Measurements from ENCODE around the gene SRRM4.
"Not testable (repeated sequence)": the region's sequence is repeated elsewhere in the genome, so short reads cannot be mapped to it uniquely, and the experiment has no call there.

The SRRM4 gene

GRCh38 chr12:119008691-119009221, 27.4 kb downstream of the SRRM4 start:
- FAIRE-seq, result no peak

GRCh38 chr12:119011231-119011630, 29.9 kb downstream of the SRRM4 start:
- no peak for FAIRE-seq

- FAIRE-seq, result no peak
Observed at GRCh38 chr12:119012179-119012578, 30.8 kb downstream of the SRRM4 start.

GRCh38 chr12:119013023-119013422, 31.7 kb downstream of the SRRM4 start:
- no peak for FAIRE-seq

DNA sequence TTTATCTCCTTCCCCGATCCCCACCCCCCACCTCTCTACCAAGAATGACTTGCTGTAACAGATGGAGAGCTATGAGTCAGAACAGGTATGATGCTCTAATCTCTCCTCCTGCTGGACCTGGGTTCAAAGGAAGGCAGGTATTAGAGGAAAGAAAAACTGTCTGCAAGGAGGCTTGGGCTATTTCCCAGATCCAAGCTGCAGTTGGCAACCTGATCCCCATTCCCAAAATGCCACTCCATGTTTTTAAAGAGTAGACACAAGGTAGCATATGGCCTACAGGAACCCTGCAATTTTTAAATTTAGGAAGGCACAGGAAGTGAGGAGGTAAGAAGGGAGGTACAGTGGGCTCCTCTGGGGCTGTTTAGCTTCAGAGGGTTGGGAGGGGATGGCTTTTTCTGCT, 33.0 kb downstream of the SRRM4 start:
- FAIRE-seq, result no peak

GRCh38 chr12:119016715-119017114, 35.4 kb downstream of the SRRM4 start:
- FAIRE-seq, result no peak

- FAIRE-seq, result no peak
Observed at GRCh38 chr12:119019166-119019565, 37.8 kb downstream of the SRRM4 start.

DNA sequence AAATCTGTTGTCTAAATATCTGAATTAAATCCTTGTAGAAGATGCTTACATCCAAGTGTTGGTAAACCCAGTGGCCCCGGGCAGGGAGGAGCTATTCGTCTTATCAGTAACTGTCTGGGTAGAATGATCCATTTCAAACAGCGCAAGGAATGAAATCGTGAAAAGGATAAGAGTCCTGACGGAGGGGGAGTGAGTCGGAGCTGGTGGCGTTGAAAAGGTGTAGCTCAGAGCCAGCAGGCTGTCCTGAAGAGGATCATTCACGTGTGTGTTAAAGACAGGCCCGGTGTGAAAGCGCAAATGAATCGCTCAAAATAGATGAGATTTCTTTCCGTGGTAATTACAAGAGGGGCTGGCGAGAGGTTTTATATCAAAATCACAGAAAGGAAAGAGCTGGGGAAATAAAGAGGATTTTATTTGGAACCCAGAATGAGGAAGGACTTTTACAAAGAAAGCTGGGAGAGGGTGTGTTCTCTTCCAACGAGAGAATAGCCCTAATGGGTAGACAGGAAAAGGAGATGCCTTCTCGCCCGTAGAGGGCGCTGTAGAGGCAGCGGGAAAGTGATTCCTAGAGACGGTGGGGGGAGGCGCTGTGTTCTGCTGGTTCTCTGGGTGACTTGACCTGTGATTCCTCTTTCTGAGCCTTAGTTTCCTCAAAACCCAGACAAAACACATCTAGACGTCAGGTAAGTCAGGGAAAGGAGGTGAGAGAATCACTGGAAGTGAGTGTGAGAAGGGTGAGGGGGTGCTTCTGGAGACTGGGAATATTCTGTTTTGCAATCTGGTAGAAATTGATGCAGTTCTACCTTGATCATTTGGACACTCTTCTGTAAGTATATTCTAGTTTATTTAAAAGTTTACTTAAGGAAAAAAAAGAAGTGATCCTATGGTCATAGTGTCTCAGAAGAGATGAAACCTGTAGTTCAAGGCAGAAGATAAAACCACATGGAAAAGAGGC, 39.3 kb downstream of the SRRM4 start:
- no peak for FAIRE-seq

GRCh38 chr12:119024356-119024755, 43.0 kb downstream of the SRRM4 start:
- FAIRE-seq, result no peak

- FAIRE-seq, result no peak
Observed at GRCh38 chr12:119025786-119026185, 44.4 kb downstream of the SRRM4 start.

DNA sequence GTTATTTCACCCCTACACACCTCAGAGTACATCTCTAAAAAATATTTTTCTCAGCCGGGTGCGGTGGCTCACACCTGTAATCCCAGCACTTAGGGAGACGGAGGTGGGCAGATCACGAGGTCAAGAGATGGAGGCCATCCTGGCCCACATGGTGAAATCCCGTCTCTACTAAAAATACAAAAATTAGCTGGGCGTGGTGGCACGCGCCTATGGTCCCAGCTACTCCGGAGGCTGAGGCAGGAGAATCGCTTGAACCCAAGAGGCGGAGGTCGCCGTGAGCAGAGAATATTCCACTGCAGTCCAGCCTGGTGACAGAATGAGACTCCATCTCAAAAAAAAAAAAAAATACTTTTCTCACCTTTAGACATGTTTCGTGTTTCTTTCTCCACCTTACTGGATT, 52.0 kb downstream of the SRRM4 start:
- FAIRE-seq, result not testable (repeated sequence)

DNA sequence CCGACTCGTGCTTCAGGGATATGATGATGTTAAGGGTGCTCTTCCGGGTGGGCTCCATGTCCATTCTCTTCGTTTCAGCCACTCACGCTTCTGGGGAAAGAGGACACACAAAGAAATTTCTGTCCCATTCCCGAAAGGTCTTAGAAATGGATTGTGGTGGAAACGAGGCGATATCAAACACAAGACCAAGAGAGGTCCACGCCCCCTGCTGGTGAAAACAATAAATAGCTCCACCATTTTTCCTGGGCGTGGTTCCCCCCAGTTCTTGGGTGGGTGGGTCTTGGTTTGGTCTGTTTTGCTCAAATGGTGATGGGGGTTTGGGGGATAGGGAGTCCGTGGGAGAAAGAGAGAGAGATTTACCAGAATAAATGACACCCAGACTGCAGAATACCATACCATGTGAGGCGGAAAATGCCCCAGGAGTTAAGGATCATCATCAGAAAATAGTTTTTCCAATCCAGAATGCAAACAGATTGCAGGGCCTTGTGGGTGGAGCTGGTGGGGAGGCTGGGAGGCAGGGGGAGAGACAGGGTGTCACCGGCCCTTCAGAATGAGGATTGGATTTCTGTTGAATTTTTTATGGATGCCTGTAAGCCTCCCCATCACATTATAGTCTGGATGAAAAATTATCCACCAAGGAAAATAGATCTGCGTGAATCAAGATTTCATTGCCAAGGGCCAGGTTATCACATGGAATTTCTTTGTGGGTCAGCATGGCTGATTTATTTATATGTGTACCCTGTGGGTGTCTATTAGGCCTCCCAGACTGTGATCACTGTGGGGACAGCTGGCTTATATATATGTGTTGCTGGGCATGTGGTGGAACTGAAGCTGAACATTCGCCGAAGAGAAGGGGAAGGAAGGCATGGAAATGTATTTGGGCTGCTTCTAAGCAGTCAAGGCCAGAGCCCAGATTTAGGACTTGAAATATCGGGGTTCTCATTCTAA, 55.8 kb downstream of the SRRM4 start:
- FAIRE-seq, result no peak

DNA sequence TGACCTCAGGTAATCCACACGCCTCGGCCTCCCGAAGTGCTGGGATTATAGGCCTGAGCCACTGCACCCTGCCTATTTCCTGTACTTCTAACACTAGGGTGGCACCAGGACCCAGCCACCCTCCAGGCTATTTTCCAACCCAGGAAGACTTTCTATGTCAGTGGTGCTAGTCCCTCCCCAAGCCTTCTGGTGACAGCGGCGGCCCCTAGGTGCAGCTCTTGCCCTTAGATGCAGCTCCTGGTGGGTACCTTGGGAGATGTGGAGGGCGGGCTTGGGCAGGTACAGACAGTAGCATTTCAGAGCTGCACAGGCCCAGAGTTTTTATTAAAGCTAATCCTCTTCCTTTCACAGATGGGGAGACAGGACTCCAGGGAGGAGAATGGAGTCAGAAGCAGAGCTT, 62.8 kb downstream of the SRRM4 start:
- no peak for FAIRE-seq

DNA sequence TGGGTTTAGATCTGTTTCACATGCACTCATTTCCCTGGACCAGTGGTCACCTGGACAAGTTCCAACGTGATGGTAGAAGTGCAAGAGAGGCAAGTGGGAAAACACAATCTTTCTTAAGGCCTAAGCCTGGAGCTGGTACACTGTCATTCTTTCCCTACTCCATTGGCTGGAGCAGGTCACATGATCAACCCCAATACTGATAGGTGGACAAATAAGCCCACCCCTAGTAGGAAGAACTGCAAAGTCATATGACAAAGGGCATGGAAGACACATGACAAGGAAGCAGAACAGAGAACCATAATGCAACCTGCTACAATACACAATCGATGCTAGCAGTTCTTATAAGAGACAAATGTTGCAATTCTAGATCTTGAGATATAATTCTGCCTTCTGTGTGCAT, 66.3 kb downstream of the SRRM4 start:
- no peak for FAIRE-seq

DNA sequence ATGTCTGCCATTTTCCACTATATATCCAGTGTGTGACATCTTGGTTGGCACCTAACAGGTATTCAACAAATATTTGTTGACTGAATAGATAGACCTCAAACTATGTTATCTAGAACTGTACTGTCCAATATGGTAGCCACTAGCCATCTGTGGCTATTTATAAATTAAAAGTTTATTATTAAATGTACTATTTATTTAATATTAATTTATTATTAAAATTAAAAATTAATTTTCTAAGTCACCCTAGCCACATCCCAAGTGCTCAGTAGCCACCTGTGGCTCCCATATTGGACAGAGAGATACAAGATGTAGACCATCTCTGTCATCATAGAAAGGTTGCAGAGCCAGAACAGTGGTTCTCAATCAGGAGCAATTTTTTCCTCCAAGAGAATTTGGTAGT, 69.3 kb downstream of the SRRM4 start:
- FAIRE-seq, result no peak

- FAIRE-seq, result no peak
Observed at GRCh38 chr12:119051474-119051873, 70.1 kb downstream of the SRRM4 start.

- FAIRE-seq, result no peak
Observed at GRCh38 chr12:119052001-119052400, 70.7 kb downstream of the SRRM4 start.

GRCh38 chr12:119055977-119056376, 74.6 kb downstream of the SRRM4 start:
- no peak for FAIRE-seq

DNA sequence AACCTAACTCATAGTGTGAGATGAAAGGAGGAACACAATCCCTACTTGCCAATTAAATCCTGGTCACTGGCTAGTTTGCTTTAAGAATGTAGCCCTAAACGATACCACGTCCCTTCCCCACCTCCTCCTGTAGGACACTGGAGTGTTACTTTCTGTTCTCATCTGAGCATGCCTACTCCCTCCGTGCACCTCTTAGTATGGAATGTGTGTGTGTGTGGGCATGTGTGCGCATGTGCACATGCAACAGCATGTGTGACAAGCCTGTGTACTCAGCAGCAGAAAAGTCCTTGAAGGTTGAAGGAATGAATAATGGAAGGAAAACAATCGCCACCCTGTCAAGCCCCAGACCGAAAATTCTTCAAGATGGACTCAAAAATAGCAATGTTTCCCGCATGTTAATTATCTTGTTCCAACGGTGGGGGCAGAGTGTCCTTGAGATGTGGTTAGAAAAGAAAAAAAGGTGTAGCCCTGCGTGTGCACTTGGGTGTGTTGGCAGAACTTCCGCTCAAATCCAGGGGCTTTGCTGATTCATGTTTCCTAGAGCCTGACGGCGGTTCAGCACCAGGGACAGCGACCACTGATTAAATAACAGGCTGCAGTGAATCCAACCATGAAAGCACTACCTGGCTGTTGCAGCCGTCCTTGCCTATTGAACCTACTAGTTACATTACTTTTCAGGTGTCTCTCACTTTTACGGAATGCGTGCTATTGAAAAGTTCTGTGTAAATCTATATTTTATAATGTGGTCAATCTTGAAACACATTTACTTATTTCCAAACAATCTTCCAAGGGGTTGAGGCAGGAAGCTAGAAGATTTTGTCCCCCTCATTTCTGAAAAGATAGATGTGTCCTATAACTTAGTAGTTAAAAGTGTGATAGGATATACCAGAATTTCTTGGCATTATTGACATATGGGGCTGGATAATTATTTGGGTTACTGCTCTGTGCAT, 79.8 kb downstream of the SRRM4 start:
- FAIRE-seq, result no peak

DNA sequence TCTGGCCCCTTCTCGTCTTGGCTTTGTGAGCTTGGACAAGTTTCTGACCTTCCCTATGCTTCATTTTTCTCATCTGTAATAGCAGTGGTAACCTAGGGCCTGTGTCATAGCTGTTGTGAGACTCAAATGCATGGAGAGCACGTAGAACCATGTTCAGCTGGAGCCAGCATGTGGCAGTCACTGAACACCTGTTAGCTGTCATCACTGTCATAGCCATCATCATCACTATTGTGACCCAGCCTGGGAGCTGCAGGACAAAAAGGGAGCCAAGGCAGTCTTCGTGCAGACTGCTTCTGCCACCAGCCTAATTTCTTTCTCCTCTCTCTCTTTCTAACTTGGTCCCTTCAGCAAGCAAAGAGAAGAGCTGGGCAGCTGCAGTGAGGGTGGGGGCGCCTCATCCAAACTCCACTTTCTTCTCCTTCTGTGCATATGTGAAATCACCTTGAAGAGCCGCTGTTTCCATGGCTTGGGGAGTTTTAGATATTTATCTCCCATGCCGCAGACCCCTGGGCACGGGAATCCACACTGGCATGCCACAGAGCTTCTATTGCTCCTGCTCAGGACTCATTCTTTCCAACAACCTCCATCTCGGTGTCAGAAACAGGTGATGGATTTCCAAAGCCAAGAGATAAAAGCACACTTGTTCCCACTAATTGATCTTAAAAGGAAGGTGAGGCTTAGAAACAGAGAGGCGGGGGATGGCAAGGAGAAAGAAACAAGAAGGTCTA, 87.0 kb downstream of the SRRM4 start:
- FAIRE-seq, result no peak

- no peak for FAIRE-seq
Observed at GRCh38 chr12:119069147-119069642, 87.9 kb downstream of the SRRM4 start.
